Stimulated activated CD8-positive, alpha-beta memory T cell treated with anti-CD3 and anti-CD28 coated beads, Interleukin-7, amount 100 ng/mL, for 48 hours (primary cell): ENCODE results near the gene LBR.
A peak's percentile ranks its signal among the peaks of the same experiment; 100 is the strongest.

Experiments used
- DNase-seq, 2 donors: peaks; one replicate each; pipeline ENCODE4 v3.0.0-alpha.2; 2020; ENCODE audit warnings: low read depth in 1 of 2; ENCODE audit errors: extremely low read depth in 1 of 2

Gene LBR

DNA sequence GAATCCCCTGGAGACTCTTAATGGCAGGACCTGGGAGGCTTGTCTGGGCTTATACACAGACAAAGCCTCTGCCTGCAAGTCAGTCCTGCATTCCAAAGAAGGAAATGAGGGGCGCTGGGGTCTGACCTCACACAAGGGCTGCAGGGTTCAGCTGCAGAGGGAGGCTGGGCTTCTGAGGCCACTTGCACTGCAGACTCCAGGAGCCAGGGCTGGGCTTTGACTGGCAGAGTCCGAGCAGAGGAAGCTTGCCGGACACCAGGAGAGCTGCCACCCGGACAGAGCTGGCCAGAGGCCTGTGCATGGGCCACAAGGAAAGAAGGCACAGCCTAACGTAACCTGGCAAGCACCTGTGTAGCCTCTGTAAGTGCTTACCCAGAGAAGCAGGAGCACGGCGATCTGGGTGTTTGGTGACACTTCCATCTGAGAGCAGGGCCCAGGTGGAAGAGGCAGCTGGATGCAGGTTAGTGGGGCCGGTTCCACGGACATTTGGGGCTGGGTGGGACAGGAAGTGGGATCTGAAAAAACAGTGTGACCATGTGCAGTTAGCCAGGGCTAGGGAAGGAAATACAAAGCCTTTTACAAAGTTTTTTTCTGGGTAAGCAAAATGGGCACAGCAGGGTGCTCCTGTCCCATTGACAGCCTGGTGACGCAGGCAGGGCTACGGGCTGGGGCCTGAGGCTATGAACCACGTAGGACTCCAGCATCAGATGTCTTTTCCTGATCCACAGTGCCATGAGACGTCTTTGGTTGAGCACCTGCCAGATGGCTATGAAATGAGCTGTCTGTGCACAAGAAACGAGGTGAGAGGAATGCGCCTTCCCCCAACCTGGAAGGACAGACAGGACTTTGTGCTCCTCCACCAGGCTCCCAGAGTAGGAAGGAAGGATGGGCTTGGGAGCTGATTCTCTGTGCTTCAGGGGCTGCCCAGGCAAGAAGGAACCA lies 37.3 kb upstream of the LBR start:
- no peak for DNase-seq

DNA sequence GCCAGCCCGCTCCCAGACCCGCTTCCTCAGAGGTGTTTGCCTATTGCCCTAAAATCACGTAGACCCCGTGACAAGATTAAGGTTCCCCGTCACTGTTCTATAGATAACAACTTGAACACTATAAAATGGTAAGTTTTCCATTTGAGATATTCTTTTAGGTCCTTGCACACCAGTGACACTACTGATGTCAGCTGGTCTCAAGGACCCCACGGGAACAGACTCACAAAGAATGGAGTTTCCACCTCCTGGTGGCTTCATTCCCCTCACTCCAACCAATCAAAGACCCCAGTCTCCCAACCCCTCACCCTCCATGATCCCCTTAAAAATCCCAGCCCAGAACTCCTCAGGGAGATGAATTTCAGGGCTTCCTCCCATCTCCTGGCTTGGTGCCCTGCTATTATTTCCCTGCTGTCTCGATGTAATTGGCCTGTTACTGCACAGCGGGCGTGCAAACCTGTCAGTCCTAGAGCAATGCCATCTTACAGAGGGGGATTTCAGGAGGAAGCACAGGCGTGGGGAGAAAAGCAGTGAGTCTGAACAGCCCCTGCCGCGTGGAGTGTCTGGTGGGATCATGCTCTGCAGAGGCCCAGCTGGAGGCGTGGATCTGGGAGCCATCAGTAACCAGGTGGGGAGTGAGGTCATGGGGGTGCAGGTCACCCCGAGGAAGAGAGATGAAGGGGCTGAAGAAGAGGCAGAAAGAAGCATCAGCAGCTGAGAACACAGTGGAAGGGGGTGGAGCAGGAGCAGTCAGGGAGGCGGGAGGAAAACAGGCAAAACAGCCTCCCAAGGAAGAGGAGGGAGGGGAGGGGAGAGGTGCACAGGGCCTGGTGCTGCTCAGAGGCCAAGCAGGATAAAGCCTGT lies 35.1 kb upstream of the LBR start:
- no peak for DNase-seq

DNA sequence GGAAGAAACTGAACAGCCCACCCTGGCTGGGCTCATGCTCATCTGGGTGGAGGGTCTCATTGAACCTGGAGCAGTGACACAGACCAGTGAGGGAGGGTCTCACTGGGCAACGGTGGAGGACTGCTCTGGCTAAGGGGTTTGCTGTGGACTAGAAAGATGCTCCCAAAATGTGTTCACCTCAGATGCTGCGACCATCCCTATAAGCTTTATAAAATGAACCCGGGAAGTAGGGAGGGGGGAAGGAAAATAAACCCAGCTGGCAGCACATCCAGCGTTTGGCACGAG lies 34.5 kb upstream of the LBR start:
- DNase-seq = no peak

DNA sequence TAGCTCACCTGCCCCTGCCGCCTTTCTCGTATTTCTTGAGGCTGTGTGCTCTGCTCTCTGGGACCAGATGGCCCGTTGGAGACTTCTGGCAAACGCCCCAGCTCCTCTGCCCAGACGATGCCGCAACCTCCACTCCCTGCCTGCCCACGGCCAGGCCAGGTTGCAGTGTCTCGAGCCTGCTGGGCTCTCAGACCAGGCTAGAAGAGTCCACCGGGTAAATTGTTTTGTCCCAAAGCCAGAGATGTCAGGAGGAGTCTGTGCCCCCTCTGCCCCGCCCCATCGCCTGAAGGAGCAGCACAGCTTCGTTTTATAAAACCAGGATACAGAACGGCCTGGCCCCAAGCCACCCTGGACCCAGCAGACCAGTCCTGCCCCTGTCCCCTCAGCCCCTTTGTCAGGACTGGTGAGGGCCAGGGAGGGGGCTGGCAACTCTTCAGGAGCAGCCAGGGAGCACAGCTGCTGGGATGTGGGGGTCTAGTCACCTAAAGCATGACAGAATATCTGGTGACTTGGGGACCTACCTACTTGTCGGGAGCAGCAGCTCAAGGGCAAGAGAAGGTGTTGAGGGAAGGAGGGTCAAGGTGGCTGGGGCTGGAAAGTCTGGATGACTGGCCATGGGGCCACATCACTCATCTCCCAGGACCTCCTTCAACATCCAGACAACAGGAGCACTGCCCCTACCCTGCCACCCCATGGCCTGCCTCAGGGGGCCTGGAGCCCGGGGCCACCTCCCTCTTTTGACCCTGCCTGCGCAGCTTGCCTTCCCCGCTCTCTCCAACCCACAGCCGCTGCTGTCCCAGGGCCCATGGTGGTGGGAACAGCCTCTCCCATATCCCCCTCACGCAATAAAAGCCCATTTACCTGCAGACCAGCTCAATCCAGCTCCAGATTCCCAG lies 33.9 kb upstream of the LBR start:
- no peak for DNase-seq

DNA sequence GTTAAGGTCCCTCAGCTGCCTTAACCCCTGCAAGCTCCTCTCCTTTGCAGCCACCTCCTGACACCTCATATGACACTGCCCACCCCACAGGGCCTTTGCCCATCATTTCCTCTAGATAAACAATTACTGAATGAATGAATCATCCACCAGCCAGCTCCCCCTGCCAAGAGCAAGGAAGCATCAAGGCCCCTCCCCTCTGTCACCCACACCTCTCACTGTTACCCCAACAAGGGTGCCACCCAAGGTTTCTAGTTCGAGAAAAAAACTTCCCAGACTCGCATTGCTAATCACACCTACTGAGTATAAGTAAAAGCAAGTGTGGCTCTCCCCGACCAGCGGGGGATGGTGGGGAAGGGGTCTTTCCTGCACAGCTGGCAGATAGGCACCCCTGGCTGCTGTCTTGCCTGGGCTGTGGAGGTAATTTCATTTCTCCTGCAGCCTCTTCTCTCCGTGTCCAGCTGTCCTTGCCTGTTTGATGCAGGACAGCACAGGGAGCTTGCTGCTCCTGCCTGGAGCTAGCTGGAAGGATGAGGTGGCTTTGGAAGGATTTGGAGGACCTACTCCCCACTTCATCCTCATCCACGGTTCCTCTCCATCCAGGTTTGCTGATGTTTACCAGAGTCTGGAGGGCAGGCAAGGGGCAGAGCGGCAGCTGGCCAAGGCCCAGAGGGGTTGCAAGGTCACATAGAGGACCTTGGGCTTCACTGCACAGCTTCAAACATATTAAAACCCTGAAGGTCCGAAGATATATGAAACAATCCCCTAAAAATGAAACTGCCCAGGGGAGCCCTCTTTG lies 33.1 kb upstream of the LBR start:
- DNase-seq = peak; percentile 27 to 62

DNA sequence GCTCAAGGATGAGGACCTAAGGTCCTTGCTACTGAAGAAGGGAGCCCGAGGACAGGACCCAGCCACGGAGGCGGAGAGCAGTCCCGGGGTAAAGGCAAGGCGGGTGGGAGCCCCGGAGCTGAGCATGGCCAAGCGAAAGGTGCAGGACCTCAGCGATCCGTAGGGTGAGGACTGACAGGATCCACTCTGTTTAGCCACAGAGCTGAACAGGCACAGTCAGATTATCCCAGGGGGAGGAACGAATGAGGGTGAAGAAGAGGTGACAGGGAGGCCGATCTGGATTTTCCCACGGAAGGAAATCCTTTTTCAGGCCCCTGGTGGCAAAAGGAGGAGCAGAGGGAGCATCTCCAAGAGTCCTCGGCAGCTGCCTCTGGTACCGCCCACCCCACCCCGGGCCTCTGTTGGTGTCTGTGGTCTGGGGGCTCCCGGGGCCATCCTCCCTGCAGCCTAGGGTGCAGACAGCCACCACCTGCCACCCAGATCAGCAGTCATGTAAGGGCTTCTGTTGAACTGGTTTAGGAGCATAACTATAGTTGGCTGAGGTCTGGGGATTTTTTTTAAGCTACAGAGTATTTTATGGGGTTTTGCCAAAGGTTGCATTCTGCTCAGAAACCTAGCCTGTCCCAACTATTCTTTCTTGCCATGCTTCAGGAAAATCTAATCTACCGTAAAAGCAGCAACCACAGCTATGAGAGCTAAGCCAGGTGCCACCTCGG lies 32.3 kb upstream of the LBR start:
- no peak for DNase-seq

DNA sequence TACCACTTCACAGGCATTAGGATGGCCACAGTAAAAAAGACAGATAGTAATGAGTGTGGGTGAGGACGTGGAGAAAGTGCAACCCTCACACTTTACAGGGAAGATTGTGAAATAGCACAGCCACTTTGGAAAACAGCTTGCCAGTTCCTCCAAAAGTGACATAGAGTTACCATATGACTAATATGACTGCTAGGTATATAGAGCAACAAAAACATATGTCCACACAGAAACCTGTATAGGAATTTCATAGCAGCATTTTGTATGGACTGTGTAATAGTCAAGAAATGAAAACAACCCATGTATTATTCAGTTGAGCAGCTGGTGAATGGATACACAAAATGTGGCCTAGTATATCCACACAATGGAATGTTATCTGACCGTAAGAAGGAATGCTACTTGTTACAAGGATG lies 30.4 kb upstream of the LBR start:
- DNase-seq = no peak

DNA sequence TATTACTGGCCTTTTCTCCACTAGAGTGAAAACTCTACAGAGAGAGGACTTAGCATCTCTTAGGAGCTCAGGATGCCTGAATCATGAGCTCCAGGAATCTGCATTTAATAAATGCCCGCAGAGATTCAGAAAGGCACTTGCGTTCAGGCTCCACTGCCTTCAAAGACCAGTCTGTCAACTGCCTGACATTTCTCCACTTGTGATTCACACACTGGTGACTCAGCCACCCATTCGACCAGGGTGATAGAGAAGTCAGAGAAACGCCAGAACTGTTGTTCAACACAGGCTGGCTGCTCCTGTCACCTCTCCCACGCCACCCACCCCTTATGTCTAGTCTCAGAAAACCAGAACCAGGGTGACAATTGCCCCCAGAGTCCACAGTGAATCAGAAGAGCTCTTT lies 26.9 kb upstream of the LBR start:
- peak; percentile 59 to 88 for DNase-seq

DNA sequence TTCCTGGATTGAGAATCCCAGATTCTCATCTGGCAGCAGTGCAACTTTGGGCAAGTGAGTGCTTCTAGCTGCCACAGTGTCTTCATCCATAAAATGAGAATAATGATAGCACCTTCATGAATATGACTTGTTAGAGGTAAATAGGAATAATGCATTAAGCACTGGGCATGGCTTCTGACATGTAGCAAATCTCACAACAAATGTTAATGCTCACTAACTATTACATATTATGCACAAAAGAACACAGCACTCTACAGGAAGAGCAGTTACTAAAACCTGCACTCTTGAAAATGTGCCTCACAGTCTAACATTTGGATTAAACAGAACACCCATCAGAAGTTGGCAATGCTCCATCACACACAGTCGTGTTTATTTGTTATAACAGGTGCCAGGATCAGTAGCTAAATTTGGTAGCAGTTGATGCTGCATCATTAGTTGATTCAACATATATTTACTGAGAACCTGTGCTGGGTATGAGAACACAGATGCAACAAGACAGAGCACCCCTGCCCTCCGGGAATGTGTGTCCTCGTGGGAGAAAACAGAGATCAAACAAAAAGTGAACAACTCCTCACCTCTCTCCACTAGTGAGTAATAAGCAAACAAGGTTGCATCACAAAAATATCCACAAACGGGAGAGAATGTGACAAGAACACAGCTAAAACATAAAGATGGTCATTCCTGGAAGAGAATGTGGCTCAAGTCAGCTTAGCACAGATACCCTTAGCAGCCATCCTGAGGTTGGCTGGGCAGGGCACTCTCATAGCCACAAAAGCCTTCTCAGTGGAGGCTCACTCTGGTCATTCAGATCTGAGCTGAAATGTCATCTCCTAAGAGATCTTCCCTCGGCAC lies 26.2 kb upstream of the LBR start:
- no peak for DNase-seq

DNA sequence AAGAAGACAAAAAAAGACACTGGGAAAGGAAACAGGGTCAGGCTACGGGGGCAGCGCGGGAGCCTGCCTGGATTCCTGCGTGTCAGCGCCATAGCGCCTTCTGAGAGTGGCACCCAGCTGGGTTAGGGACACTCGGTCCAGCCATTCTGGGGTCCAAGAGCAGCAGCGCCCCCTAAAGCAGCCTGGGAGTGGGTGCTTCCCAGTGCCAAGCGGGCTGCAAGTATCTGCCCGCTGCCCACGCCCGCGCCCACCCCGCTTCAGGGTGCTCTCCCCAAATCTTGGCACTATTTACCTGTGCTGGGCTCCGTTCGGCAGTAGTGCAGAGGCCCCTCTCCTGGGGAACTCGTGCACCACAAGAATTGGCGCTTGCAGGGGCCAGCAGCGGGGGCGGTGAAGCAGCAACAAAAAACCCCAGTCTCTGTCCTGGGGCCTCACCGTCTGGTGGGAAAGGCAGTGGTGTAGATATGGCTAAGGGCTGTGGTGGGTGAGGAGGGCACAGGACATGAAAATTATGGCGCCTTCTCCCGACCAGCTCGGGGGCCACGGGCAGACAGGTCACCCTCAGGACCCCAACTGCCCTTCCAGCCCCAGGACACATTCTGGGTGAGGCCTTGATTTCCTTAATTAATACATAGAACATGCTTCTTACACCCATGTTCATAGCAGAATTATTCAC lies 24.1 kb upstream of the LBR start:
- DNase-seq = no peak

DNA sequence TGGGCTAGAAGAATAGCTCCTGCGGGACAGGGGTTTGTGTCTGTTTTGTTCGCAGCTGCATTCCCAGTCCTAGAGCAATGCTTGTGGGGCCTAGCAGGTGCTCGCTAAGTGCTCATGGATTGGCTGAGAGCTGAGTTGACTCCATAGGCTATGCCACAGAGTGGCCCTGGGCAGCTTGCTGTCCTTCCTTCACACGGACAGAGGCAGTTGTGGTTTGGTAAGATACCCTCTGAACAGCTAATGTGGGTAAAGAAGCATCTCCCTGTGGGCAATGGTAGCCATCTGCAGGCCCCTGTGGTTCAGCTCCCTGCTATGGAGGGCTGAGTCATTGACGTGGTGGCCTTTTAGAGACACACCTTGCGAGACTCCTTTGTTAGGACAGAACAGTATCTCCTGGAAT lies 23.5 kb upstream of the LBR start:
- DNase-seq = no peak

DNA sequence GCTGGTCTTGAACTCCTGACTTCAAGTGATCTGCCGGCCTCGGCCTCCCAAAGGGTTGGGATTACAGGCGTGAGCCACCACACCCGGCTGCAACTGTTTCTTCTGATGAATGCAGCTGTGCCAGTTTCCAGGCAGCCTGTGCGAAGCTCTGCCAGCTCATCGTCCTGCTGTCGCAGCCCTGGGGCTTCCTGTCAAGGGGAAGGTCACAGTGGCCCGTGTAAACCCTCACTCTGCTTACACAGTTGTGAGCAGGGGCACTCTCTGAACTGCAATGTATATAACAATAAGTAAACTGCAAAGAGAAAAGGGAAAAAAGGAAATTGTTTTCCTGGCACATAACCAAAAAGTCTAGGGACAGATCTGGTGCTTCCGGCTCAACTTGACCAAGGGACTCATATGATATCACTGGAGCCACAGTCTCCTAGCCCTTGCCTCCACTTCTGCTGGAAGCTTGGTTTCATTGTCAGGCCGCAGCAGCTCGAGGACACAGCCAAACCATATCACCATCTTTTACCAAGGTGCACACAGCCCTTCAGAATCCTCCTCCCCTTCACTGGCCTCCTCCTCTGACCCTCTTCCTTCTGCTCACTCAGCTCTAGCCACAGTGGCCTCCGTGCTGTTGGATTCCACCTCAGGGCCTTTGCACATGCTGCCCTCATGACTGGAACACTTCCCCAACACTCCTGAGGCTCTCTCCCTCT lies 22.8 kb upstream of the LBR start:
- DNase-seq = no peak

DNA sequence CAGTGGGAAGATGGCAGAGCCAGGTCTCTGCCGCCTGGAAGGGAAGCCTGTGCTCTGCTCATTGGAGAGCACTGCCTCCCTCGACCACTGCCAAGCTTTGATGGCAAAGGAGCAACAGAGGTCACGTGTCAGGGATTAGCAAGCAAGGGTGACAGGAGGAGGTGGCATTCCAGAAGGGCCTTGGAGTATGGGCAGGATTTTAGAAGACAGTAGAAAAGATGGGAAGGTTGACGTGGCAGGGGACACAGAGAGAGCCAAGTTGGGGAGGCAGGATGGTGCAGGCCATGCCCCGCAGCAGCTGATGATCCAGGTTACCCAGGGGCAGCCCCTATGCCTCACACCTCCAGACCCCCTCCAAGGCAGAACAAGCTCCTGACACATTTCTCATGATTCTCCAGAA lies 21.9 kb upstream of the LBR start:
- no peak for DNase-seq

DNA sequence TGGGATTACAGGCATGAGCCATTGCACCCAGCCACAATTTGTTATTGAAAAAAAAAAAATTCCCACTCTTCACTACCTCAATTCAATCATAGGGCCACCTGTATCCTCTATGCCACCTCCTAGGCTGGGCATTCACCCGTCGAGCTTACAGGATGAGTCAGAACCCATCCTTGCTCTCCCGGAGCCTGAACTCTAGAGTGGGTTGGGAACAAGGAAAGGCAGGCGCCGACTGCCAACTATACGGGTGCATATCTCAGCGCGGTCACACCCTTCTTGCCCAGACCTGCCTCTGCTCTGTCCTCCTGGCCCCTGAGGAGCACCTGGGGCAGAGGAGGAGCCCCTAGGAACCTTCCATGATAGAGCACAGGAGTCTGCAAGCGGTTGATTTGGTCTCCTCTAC lies 21.4 kb upstream of the LBR start:
- no peak for DNase-seq

DNA sequence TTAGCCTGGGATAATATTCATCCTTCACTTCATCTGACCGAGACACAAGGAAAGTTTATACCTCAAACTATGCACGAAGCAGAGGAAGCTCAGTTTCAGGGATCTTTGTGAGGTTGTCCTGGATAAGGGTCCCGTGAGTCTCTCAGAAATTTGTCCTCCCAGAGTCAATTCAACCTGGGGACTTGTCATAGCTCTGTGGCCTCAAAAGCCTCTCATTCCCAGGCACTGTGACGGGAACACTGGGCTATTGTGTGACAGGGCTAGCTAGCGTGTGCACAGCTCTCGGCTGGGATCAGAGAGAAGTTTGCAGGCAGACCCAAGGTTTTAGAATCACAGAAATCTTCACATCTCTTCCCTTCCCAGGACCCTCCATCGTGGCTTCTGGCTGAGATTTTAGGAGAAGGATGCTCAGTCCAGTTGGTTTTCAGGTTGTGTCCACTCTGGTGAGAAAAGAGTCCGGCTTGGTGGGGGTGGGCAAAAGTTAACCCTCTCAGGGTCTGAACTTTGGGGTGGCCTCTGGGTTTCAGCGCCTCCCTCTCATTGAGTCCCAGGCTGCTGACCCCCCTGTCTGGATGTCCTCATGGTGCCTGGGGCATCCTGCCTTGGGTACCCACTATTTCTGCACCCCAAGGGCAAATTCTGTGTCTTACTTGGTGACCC lies 20.4 kb upstream of the LBR start:
- DNase-seq = no peak

DNA sequence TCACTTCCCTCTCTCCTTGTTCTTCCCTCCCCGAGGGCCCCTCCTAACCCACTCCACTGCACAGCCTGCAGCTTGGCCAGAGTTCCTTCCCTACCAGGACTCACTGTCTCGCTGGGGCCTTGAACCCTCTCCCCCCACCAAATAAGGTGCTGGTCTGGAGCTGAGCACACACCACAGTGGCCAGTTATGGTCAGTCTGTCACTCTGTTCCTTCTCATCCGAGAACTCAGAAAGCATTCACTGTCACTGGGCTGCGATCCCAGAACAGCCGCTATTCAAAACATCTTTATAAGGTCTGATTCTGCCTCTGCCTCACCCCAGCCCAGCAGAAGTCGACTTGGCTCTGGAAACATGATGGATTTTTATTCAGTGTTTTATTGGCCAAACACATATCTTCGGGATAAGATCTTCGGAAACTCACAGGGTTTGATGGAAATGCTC lies 19.8 kb upstream of the LBR start:
- DNase-seq = no peak

DNA sequence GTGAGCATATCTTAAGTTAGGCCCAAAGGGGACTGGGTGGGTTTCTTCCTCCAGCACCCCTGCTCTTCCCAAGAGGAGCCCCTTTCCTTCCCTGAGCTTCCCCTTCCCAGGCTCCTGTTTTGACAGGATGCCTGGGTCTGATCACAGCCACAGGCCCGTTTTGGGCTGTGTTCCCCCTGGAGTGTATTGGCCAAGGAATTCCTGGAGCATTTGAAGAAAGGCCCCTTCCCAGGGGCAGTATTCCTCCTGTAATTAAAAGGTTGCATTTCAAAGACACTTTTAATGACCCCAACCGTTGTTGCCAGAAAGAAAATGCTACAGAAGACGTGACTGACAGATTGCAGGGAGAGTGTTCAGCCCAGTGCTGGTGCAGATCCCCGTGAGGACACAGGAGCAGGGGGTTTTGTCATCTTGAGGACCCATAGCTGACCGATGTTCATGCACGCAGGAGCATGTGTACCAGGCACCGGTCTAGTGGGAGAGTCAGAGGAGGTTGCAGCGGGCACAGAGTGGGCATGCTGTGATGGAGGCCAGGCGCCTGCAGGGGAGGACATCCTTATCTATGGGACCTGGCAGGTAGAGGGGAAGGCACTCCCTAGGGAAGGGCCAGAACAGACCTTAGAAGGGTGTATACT lies 19.3 kb upstream of the LBR start:
- DNase-seq = no peak
